ENCODE data around the gene RB1. TPM values are rescaled to one million over a fixed set of nuclear protein-coding genes. Genes with fewer than 3 reads are reported as not detected.

Gene RB1
- 38.3 and 104 TPM in 2 replicates for total RNA-seq (2014; rRNA removed; shearing (Covaris generic); ENCODE audit: low replicate concordance)

DNA sequence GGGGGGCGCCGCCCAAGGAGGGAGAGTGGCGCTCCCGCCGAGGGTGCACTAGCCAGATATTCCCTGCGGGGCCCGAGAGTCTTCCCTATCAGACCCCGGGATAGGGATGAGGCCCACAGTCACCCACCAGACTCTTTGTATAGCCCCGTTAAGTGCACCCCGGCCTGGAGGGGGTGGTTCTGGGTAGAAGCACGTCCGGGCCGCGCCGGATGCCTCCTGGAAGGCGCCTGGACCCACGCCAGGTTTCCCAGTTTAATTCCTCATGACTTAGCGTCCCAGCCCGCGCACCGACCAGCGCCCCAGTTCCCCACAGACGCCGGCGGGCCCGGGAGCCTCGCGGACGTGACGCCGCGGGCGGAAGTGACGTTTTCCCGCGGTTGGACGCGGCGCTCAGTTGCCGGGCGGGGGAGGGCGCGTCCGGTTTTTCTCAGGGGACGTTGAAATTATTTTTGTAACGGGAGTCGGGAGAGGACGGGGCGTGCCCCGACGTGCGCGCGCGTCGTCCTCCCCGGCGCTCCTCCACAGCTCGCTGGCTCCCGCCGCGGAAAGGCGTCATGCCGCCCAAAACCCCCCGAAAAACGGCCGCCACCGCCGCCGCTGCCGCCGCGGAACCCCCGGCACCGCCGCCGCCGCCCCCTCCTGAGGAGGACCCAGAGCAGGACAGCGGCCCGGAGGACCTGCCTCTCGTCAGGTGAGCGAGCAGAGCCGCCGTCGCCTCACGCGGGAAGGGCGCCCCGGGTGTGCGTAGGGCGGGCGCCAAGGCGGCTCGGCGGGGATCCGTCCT is at the start of gene RB1:
Gene RB1 (plus strand): TSS at position 393 of the 784 bp plus-strand sequence. CDS start 162 bp downstream, at position 555.
- Histone ChIP-seq H4K20me1 (ENCODE audit: insufficient read depth, low read depth, low read length) (no peaks in the 10 kb centered on the region), H2AFZ (ENCODE audit: low read length) (peak within 1 kb of the TSS; percentile 68; the same call in 1 of the 2 replicates), H3K4me1 (ENCODE audit: low read length) (peaks cover 12% of the 10 kb centered on the region), H3K27ac (ENCODE audit: low read length) (peak within 1 kb of the TSS; percentile 91), H3K9ac (ENCODE audit: low read length) (peak within 1 kb of the TSS; percentile 99), H3K4me3 (ENCODE audit: low read length) (peak within 1 kb of the TSS; percentile 98), H3K9me2 (replicated peaks; ENCODE audit: insufficient read depth, low read length) (no peaks in the 10 kb centered on the region), H3K4me2 (ENCODE audit: low read depth, low read length, poor library complexity, severe bottlenecking) (peak within 1 kb of the TSS; percentile 98), H3K79me2 (ENCODE audit: low read length) (peaks cover 44% of the 10 kb centered on the region), H3K27me3 (ENCODE audit: low read length) (no peaks in the 10 kb centered on the region), H3K9me3 (ENCODE audit: low read length) (peaks cover 11% of the 10 kb centered on the region), H3K36me3 (ENCODE audit: insufficient read depth, low read length) (peaks cover 35% of the 10 kb centered on the region)
- peak; percentile 97 for DNase-seq

DNA sequence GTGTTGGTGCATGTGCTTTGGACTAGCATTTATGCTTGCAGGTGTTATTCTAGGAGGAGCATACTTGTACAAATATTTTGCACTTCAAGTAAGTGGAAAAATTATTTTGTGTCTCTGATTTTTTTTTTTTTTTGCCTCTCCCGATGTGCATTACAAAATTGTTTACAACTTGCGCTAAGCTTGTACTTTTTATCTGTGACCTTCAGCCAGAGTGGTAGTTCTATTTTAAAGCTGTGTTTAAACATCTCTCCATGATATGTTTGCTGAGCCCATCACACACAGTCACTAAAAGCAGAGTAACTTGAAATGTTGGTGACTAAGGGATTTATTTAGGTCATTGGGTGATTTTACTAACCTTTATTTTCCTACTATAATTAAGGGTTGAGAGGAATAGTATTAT is 49.7 kb upstream of the RB1 start:
- Histone ChIP-seq H3K4me1 (ENCODE audit: low read length) (no peaks in the 10 kb centered on the region), H3K9ac (ENCODE audit: low read length) (no peak overlapping the region), H3K4me2 (ENCODE audit: low read depth, low read length, poor library complexity, severe bottlenecking) (no peak overlapping the region), H3K27me3 (ENCODE audit: low read length) (no peaks in the 10 kb centered on the region), H3K9me2 (replicated peaks; ENCODE audit: insufficient read depth, low read length) (no peaks in the 10 kb centered on the region), H3K79me2 (ENCODE audit: low read length) (peaks cover 54% of the 10 kb centered on the region), H3K9me3 (ENCODE audit: low read length) (no peaks in the 10 kb centered on the region), H3K4me3 (ENCODE audit: low read length) (no peak overlapping the region), H4K20me1 (ENCODE audit: insufficient read depth, low read depth, low read length) (no peaks in the 10 kb centered on the region), H2AFZ (ENCODE audit: low read length) (no peak overlapping the region), H3K36me3 (ENCODE audit: insufficient read depth, low read length) (peaks cover 31% of the 10 kb centered on the region; the same call in 1 of the 2 replicates), H3K27ac (ENCODE audit: low read length) (no peak overlapping the region)
- DNase-seq, result no peak

DNA sequence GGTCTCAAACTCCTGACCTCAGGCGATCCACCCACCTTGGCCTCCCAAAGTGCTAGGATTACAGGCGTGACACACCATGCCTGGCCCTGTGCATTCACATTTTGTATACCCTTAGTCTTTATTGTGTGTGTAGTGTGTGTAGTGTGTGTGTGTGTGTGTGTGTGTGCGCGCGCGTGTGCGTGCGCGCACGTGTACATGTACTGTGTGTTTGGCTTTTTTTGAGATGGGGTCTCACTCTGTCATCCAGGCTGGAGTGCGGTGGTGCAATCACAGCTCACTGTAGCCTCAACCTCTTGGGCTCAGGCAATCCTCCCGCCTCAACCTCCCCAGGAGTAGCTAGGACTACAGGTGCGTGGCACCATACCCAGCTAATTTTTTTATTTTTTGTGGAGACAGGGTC is 48.5 kb upstream of the RB1 start:
- H3K4me1 ChIP-seq (ENCODE audit: low read length), result no peaks in the 10 kb centered on the region
- no peak for DNase-seq
- no peaks in the 10 kb centered on the region for H3K9me2 ChIP-seq (replicated peaks; ENCODE audit: insufficient read depth, low read length)
- H3K36me3 ChIP-seq (ENCODE audit: insufficient read depth, low read length), result peaks cover 38% of the 10 kb centered on the region; the same call in 1 of the 2 replicates
- H3K9me3 ChIP-seq (ENCODE audit: low read length), result no peaks in the 10 kb centered on the region
- no peak overlapping the region for H3K27ac ChIP-seq (ENCODE audit: low read length)
- H4K20me1 ChIP-seq (ENCODE audit: insufficient read depth, low read depth, low read length), result no peaks in the 10 kb centered on the region
- no peak overlapping the region for H3K4me3 ChIP-seq (ENCODE audit: low read length)
- H3K79me2 ChIP-seq (ENCODE audit: low read length), result peaks cover 42% of the 10 kb centered on the region
- H3K9ac ChIP-seq (ENCODE audit: low read length), result no peak overlapping the region
- H3K4me2 ChIP-seq (ENCODE audit: low read depth, low read length, poor library complexity, severe bottlenecking), result no peak overlapping the region
- no peak overlapping the region for H2AFZ ChIP-seq (ENCODE audit: low read length)
- H3K27me3 ChIP-seq (ENCODE audit: low read length), result no peaks in the 10 kb centered on the region

DNA sequence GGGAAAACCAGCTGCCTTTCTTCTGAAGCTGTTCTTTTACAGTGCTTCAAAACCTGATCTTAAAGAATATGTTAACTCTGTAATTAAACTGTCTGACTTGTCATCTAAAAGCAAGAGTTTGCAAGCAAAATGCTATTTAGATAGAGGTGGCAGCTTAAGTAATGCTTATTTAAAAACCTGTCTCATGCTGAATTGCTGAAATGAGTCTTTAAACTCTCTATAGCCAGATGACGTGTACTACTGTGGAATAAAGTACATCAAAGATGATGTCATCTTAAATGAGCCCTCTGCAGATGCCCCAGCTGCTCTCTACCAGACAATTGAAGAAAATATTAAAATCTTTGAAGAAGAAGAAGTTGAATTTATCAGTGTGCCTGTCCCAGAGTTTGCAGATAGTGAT is 47.6 kb upstream of the RB1 start:
- H3K27me3 ChIP-seq (ENCODE audit: low read length), result no peaks in the 10 kb centered on the region
- no peak overlapping the region for H3K27ac ChIP-seq (ENCODE audit: low read length)
- H3K9me2 ChIP-seq (replicated peaks; ENCODE audit: insufficient read depth, low read length), result no peaks in the 10 kb centered on the region
- no peaks in the 10 kb centered on the region for H3K9me3 ChIP-seq (ENCODE audit: low read length)
- no peaks in the 10 kb centered on the region for H3K4me1 ChIP-seq (ENCODE audit: low read length)
- peaks cover 41% of the 10 kb centered on the region; the same call in 1 of the 2 replicates for H3K36me3 ChIP-seq (ENCODE audit: insufficient read depth, low read length)
- H3K4me3 ChIP-seq (ENCODE audit: low read length), result no peak overlapping the region
- no peak overlapping the region for H3K4me2 ChIP-seq (ENCODE audit: low read depth, low read length, poor library complexity, severe bottlenecking)
- H2AFZ ChIP-seq (ENCODE audit: low read length), result no peak overlapping the region
- H3K9ac ChIP-seq (ENCODE audit: low read length), result no peak overlapping the region
- H4K20me1 ChIP-seq (ENCODE audit: insufficient read depth, low read depth, low read length), result no peaks in the 10 kb centered on the region
- H3K79me2 ChIP-seq (ENCODE audit: low read length), result peaks cover 34% of the 10 kb centered on the region
- no peak for DNase-seq

DNA sequence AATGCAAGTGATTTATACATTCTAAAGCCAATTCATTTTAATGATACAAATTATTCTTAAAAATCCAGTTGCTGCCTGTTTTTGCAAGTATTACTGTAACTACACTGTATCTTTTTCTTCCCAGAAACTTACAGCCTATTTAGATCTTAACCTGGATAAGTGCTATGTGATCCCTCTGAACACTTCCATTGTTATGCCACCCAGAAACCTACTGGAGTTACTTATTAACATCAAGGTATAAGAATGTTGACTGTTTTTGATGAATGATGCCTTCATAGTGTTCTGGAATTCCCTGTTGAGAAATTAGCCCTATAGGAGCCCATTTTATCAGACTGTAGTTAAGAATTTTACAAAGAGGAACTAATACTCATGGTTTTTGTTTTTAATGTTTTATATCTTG is 45.5 kb upstream of the RB1 start:
- H4K20me1 ChIP-seq (ENCODE audit: insufficient read depth, low read depth, low read length), result no peaks in the 10 kb centered on the region
- no peak overlapping the region for H3K9ac ChIP-seq (ENCODE audit: low read length)
- H3K9me3 ChIP-seq (ENCODE audit: low read length), result no peaks in the 10 kb centered on the region
- H3K27me3 ChIP-seq (ENCODE audit: low read length), result no peaks in the 10 kb centered on the region
- no peaks in the 10 kb centered on the region for H3K4me1 ChIP-seq (ENCODE audit: low read length)
- H3K9me2 ChIP-seq (replicated peaks; ENCODE audit: insufficient read depth, low read length), result no peaks in the 10 kb centered on the region; the same call in 1 of the 2 replicates
- H3K4me2 ChIP-seq (ENCODE audit: low read depth, low read length, poor library complexity, severe bottlenecking), result no peak overlapping the region
- H3K27ac ChIP-seq (ENCODE audit: low read length), result no peak overlapping the region
- no peak overlapping the region for H3K4me3 ChIP-seq (ENCODE audit: low read length)
- H3K36me3 ChIP-seq (ENCODE audit: insufficient read depth, low read length), result peaks cover 61% of the 10 kb centered on the region; the same call in 1 of the 2 replicates
- H3K79me2 ChIP-seq (ENCODE audit: low read length), result peaks cover 18% of the 10 kb centered on the region
- no peak for DNase-seq
- H2AFZ ChIP-seq (ENCODE audit: low read length), result no peak overlapping the region

DNA sequence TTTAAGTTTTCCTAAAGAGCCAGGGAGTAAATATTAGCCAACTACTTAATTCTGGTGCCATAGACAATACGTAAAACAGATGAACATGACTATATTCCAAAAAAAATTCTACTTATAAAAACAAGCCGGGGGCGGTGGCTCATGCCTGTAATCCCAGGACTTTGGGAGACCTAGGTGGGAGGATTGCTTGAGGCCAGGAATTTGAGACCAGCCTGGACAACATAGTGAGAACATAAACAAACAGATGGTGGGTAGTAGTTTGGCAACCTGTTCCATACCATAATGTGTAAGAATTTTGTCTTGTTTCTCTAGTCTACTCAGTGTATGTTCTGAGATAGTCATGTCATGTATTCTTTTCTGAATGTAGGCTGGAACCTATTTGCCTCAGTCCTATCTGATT is 45.1 kb upstream of the RB1 start:
- Histone ChIP-seq H3K36me3 (ENCODE audit: insufficient read depth, low read length) (peaks cover 65% of the 10 kb centered on the region; the same call in 1 of the 2 replicates), H3K4me3 (ENCODE audit: low read length) (no peak overlapping the region), H3K79me2 (ENCODE audit: low read length) (peaks cover 14% of the 10 kb centered on the region), H3K9me2 (replicated peaks; ENCODE audit: insufficient read depth, low read length) (no peaks in the 10 kb centered on the region; the same call in 1 of the 2 replicates), H2AFZ (ENCODE audit: low read length) (no peak overlapping the region), H4K20me1 (ENCODE audit: insufficient read depth, low read depth, low read length) (no peaks in the 10 kb centered on the region), H3K9me3 (ENCODE audit: low read length) (no peaks in the 10 kb centered on the region), H3K27me3 (ENCODE audit: low read length) (no peaks in the 10 kb centered on the region), H3K4me2 (ENCODE audit: low read depth, low read length, poor library complexity, severe bottlenecking) (no peak overlapping the region), H3K27ac (ENCODE audit: low read length) (no peak overlapping the region), H3K9ac (ENCODE audit: low read length) (no peak overlapping the region), H3K4me1 (ENCODE audit: low read length) (no peaks in the 10 kb centered on the region)
- DNase-seq, result no peak

DNA sequence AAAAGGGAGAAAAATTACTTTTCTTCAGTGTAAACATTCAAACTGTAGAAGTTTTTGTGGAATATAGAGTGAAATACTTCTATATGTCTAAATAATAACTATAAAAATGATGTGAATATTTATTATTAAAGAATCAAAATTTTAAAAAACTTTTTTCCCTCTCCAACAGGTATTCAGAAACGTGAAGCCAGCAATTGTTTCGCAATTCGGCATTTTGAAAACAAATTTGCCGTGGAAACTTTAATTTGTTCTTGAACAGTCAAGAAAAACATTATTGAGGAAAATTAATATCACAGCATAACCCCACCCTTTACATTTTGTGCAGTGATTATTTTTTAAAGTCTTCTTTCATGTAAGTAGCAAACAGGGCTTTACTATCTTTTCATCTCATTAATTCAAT is 42.6 kb upstream of the RB1 start:
- Histone ChIP-seq H3K4me2 (ENCODE audit: low read depth, low read length, poor library complexity, severe bottlenecking) (no peak overlapping the region), H3K9me2 (replicated peaks; ENCODE audit: insufficient read depth, low read length) (no peaks in the 10 kb centered on the region; the same call in 1 of the 2 replicates), H3K9me3 (ENCODE audit: low read length) (no peaks in the 10 kb centered on the region), H3K9ac (ENCODE audit: low read length) (no peak overlapping the region), H3K27me3 (ENCODE audit: low read length) (no peaks in the 10 kb centered on the region), H3K79me2 (ENCODE audit: low read length) (0 out of 2 replicates have a peak, but pooled peaks cover 5% of the 10 kb centered on the region), H3K4me3 (ENCODE audit: low read length) (no peak overlapping the region), H2AFZ (ENCODE audit: low read length) (no peak overlapping the region), H3K27ac (ENCODE audit: low read length) (no peak overlapping the region), H4K20me1 (ENCODE audit: insufficient read depth, low read depth, low read length) (no peaks in the 10 kb centered on the region), H3K36me3 (ENCODE audit: insufficient read depth, low read length) (peaks cover 59% of the 10 kb centered on the region; the same call in 1 of the 2 replicates), H3K4me1 (ENCODE audit: low read length) (no peaks in the 10 kb centered on the region)
- DNase-seq, result no peak

DNA sequence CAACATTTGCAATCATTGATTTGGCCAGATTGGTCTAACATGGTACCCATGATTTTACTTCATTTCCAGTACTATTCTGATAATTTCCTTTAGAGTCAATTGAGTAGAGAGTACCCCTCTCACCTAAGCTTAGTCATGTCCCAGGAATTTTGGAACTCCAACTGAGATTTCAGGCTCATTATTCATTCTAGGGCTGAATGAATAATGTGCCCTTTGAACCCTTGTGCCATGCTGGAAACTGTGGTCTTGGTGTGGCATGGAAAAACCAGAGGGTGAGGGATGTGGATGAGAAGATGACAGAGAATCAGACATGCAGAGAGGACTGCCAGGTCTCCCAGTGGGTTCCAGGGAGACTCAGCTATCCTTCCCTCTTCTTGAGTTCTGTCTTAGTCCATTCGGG is 40.4 kb upstream of the RB1 start:
- Histone ChIP-seq H3K27me3 (ENCODE audit: low read length) (no peaks in the 10 kb centered on the region), H3K4me2 (ENCODE audit: low read depth, low read length, poor library complexity, severe bottlenecking) (no peak overlapping the region), H3K4me3 (ENCODE audit: low read length) (no peak overlapping the region), H2AFZ (ENCODE audit: low read length) (no peak overlapping the region), H3K4me1 (ENCODE audit: low read length) (no peaks in the 10 kb centered on the region), H3K27ac (ENCODE audit: low read length) (no peak overlapping the region), H3K36me3 (ENCODE audit: insufficient read depth, low read length) (peaks cover 40% of the 10 kb centered on the region; the same call in 1 of the 2 replicates), H3K9me3 (ENCODE audit: low read length) (no peaks in the 10 kb centered on the region), H3K9ac (ENCODE audit: low read length) (no peak overlapping the region), H4K20me1 (ENCODE audit: insufficient read depth, low read depth, low read length) (no peaks in the 10 kb centered on the region), H3K79me2 (ENCODE audit: low read length) (no peaks in the 10 kb centered on the region), H3K9me2 (replicated peaks; ENCODE audit: insufficient read depth, low read length) (no peaks in the 10 kb centered on the region; the same call in 1 of the 2 replicates)
- no peak for DNase-seq

All from Karpas-422 (cell line).